Neuron (in vitro differentiated cells): Measurements from ENCODE around the gene ELN.
"Not testable (repeated sequence)": the region's sequence is repeated elsewhere in the genome, so short reads cannot be mapped to it uniquely, and the experiment has no call there.

Source experiments
- H2AFZ ChIP-seq: one replicate; pipeline ENCODE4 v1.6.1; 2013; ENCODE audit warnings: low read depth, mild to moderate bottlenecking, inconsistent platforms, low read length, moderate library complexity
- H3K27me3 ChIP-seq: one replicate; pipeline ENCODE4 v1.6.1; 2013; ENCODE audit warnings: low read length; ENCODE audit not compliant: insufficient read depth
- H3K36me3 ChIP-seq: one replicate; pipeline ENCODE4 v1.6.1; 2013; ENCODE audit warnings: low read length; ENCODE audit not compliant: insufficient read depth
- H3K4me1 ChIP-seq: one replicate; pipeline ENCODE4 v1.6.1; 2013; ENCODE audit warnings: low read length; ENCODE audit not compliant: insufficient read depth
- H3K4me3 ChIP-seq: 2 replicates; pipeline ENCODE4 v1.5.1; 2013; ENCODE audit warnings: mild to moderate bottlenecking, low read length, moderate library complexity
- H3K9me3 ChIP-seq: one replicate; pipeline ENCODE4 v1.6.1; 2013; ENCODE audit warnings: low read length

Gene ELN

GRCh38 chr7:74044366-74045350, 16.7 kb downstream of the ELN start:
- Histone ChIP-seq H2AFZ (no peak overlapping the region), H3K36me3 (no peaks in the 10 kb centered on the region), H3K27me3 (peaks cover 10% of the 10 kb centered on the region), H3K4me1 (no peaks in the 10 kb centered on the region), H3K9me3 (no peaks in the 10 kb centered on the region), H3K4me3 (no peak overlapping the region)

GRCh38 chr7:74046581-74046980, 18.6 kb downstream of the ELN start:
- not testable (repeated sequence) for H3K4me3 ChIP-seq, H3K27me3 ChIP-seq, H3K4me1 ChIP-seq, H2AFZ ChIP-seq, H3K36me3 ChIP-seq, H3K9me3 ChIP-seq

- peaks cover 7% of the 10 kb centered on the region for H3K27me3 ChIP-seq
- no peak overlapping the region for H3K4me3 ChIP-seq
- H3K9me3 ChIP-seq, result no peaks in the 10 kb centered on the region
- H3K4me1 ChIP-seq, result no peaks in the 10 kb centered on the region
- no peak overlapping the region for H2AFZ ChIP-seq
- H3K36me3 ChIP-seq, result no peaks in the 10 kb centered on the region
Measured at GRCh38 chr7:74047804-74048380, 19.9 kb downstream of the ELN start.

- no peaks in the 10 kb centered on the region for H3K4me1 ChIP-seq
- no peaks in the 10 kb centered on the region for H3K36me3 ChIP-seq
- no peak overlapping the region for H3K4me3 ChIP-seq
- peaks cover 3% of the 10 kb centered on the region for H3K27me3 ChIP-seq
- no peak overlapping the region for H2AFZ ChIP-seq
- no peaks in the 10 kb centered on the region for H3K9me3 ChIP-seq
Measured at GRCh38 chr7:74048999-74049599, 21.1 kb downstream of the ELN start.

- Histone ChIP-seq H3K27me3 (no peaks in the 10 kb centered on the region), H3K4me3 (no peak overlapping the region), H2AFZ (no peak overlapping the region), H3K36me3 (no peaks in the 10 kb centered on the region), H3K4me1 (no peaks in the 10 kb centered on the region), H3K9me3 (no peaks in the 10 kb centered on the region)
Measured at GRCh38 chr7:74049997-74050798, 22.2 kb downstream of the ELN start.

GRCh38 chr7:74051193-74051592, 23.2 kb downstream of the ELN start:
- no peak overlapping the region for H2AFZ ChIP-seq
- H3K4me1 ChIP-seq, result no peaks in the 10 kb centered on the region
- no peak overlapping the region for H3K4me3 ChIP-seq
- no peaks in the 10 kb centered on the region for H3K36me3 ChIP-seq
- H3K27me3 ChIP-seq, result no peaks in the 10 kb centered on the region
- H3K9me3 ChIP-seq, result no peaks in the 10 kb centered on the region

GRCh38 chr7:74051629-74052410, 23.8 kb downstream of the ELN start:
- Histone ChIP-seq H3K27me3 (no peaks in the 10 kb centered on the region), H3K36me3 (no peaks in the 10 kb centered on the region), H3K4me3 (no peak overlapping the region), H3K9me3 (no peaks in the 10 kb centered on the region), H2AFZ (no peak overlapping the region), H3K4me1 (no peaks in the 10 kb centered on the region)

GRCh38 chr7:74052628-74053027, 24.7 kb downstream of the ELN start:
- Histone ChIP-seq H3K4me3 (no peak overlapping the region), H3K9me3 (no peaks in the 10 kb centered on the region), H3K4me1 (no peaks in the 10 kb centered on the region), H3K36me3 (no peaks in the 10 kb centered on the region), H3K27me3 (no peaks in the 10 kb centered on the region), H2AFZ (no peak overlapping the region)

- no peaks in the 10 kb centered on the region for H3K9me3 ChIP-seq
- no peak overlapping the region for H2AFZ ChIP-seq
- H3K27me3 ChIP-seq, result no peaks in the 10 kb centered on the region
- H3K4me3 ChIP-seq, result no peak overlapping the region
- H3K4me1 ChIP-seq, result no peaks in the 10 kb centered on the region
- no peaks in the 10 kb centered on the region for H3K36me3 ChIP-seq
Measured at GRCh38 chr7:74053589-74054186, 25.7 kb downstream of the ELN start.

- Histone ChIP-seq H3K27me3 (no peaks in the 10 kb centered on the region), H3K4me1 (no peaks in the 10 kb centered on the region), H3K4me3 (no peak overlapping the region), H3K36me3 (no peaks in the 10 kb centered on the region), H2AFZ (no peak overlapping the region), H3K9me3 (no peaks in the 10 kb centered on the region)
Measured at GRCh38 chr7:74056096-74056915, 28.3 kb downstream of the ELN start.

- H3K36me3 ChIP-seq, result no peaks in the 10 kb centered on the region
- no peaks in the 10 kb centered on the region for H3K27me3 ChIP-seq
- no peaks in the 10 kb centered on the region for H3K9me3 ChIP-seq
Measured at GRCh38 chr7:74057216-74057925, 29.4 kb downstream of the ELN start.

More at GRCh38 chr7:74057216-74057925, 29.4 kb downstream of the ELN start:
- H3K4me3 ChIP-seq, result no peak overlapping the region
- H3K4me1 ChIP-seq, result no peaks in the 10 kb centered on the region
- no peak overlapping the region for H2AFZ ChIP-seq
